Non-pigmented ciliary epithelial cell (primary cell): Measurements from ENCODE around the gene IMMP2L.
"Not testable (repeated sequence)": the region's sequence is repeated elsewhere in the genome, so short reads cannot be mapped to it uniquely, and the experiment has no call there.

Source experiments
- DNase-seq: peaks from one replicate; pipeline ENCODE4 v3.0.0-alpha.2; 2010; ENCODE audit warnings: low read depth

Gene IMMP2L

GRCh38 chr7:111508387-111508786 lies 53.9 kb downstream of the IMMP2L start:
- DNase-seq, result no peak

GRCh38 chr7:111505422-111505821 lies 56.9 kb downstream of the IMMP2L start:
- not testable (repeated sequence) for DNase-seq

DNA sequence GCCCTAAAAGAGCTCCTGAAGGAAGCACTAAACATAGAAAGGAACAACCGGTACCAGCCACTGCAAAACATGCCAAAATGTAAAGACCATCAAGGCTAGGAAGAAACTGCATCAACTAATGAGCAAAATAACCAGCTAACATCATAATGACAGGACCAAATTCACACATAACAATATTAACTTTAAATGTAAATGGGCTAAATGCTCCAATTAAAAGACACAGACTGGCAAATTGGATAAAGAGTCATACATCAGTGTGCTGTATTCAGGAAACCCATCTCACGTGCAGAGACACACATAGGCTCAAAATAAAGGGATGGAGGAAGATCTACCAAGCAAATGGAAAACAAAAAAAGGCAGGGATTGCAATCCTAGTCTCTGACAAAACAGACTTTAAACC lies 60.5 kb downstream of the IMMP2L start:
- not testable (repeated sequence) for DNase-seq

DNA sequence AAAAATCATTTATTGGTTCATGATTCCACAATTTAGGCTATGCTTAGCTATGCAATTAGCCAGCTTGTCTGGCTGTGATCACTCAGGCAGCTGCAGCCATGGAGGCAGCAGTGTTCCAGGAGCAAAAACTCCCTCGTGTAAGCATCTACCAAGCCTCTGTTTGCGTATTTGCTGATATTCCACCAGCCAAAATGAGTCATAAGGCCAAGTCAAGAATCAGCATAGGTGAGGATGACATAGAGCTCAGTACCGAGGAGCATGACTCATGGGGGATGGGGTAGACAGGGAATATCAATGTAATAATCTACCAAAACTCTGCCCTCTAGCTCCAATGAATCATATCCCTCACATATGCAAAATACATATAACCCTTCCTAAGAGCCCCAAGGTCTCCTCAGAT lies 63.3 kb downstream of the IMMP2L start:
- peak; percentile 90 for DNase-seq

DNA sequence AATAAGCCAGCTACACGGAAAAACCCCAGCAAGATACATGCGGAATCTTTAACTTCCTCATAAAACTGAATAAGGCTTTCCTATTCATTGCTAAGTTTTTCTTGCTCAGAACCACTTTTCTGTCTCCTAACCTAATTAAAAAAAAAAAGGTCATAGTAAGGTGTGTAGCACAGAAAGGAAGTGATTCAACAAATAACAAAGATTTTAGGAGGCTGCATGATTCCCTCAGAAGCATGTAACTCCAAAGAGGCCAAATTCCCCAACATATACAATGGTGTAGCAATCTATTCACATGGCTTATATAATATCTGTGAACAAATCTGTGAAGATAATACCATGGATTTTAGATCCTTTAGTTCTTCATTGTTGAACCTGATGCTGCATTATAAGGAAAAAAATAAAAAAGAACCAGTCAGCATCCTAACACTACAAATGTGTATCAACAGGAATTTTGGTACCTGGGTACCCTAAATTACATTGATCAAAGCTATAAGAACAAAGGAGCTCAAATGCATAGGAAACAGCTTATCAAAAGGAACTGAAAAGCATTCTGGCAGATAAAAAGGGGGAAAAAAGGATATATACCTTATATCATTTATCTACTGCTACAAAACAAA lies 63.8 kb downstream of the IMMP2L start:
- no peak for DNase-seq

DNA sequence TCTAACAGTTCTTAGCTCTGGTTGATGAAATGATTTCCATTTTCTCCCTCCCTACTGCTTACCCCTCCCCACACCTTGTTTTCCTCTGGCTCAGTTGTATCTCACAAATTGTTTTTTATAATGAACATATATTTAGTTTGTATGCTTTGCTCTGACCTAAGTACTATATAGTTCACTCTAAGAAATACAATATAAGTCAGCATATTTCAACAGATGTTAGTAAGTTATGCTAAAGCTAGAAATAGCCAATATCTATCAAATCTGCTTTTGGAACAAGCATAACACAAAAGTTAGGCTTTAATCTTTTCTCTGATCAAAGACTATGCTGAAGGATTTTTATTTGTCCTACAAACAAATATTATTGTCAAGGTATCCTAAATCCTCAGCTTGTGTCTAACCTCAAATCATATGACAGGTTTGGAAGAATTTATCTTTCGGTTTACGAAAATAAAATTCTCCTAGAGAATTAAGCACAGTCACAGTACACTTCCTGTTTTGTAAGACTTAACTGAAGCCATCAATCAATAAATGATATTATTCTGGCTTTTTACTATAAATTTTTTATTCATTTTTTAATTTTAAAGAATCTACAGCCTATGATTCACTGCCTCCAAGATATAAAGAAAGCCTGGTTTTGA lies 67.0 kb downstream of the IMMP2L start:
- DNase-seq, result no peak

DNA sequence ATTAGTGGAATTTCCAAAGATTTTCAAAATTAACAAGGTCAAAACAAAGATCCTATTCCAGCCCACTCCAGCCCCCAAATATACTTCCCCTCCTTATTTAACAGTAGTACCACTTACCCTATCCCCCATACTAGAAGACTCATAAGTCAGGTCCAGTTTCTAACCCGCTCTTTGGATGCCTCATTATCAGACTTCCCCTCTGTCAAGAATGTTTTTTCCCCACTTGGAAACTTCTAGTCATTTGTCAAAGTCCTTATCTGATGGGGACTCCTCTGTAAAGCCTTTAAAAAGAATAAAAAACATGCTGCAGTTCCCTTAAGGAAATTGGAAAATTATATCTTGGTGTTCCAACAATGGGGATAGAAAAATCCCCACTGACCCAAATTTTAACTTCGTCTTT lies 70.1 kb downstream of the IMMP2L start:
- DNase-seq, result no peak

DNA sequence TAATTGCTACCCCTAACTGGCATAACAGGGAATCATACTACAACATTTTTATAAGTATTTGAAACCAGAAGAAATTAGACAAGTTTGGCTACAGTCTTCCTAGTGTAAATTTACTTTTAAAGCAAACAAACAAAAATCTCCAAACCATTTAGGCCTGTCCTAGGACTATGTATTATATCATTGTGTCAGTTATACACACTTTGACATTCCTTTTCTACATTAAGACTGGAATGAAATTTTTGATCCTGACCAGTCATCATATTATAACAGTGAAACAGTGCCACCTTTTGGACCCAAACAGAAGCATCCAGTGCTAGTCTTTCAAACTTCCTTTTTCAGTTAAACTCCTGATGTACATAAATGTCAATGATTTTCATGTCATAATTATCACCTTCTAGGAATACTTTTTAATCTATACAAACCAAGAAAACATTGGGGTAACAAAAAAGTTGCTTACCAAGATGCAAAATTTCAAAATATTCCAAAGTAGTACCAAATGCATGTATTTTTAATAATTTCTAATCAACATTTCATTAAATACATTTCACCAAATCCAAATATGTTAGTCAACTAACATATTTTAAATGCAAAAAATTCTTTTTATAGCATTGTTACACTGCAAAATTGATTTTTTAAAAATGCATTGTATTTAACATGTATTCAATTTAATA lies 75.7 kb downstream of the IMMP2L start:
- DNase-seq, result no peak

GRCh38 chr7:111485701-111486380 lies 76.5 kb downstream of the IMMP2L start:
- DNase-seq, result no peak

GRCh38 chr7:111483078-111483477 lies 79.2 kb downstream of the IMMP2L start:
- DNase-seq, result no peak

GRCh38 chr7:111477462-111478225 lies 84.6 kb downstream of the IMMP2L start:
- DNase-seq, result no peak

DNA sequence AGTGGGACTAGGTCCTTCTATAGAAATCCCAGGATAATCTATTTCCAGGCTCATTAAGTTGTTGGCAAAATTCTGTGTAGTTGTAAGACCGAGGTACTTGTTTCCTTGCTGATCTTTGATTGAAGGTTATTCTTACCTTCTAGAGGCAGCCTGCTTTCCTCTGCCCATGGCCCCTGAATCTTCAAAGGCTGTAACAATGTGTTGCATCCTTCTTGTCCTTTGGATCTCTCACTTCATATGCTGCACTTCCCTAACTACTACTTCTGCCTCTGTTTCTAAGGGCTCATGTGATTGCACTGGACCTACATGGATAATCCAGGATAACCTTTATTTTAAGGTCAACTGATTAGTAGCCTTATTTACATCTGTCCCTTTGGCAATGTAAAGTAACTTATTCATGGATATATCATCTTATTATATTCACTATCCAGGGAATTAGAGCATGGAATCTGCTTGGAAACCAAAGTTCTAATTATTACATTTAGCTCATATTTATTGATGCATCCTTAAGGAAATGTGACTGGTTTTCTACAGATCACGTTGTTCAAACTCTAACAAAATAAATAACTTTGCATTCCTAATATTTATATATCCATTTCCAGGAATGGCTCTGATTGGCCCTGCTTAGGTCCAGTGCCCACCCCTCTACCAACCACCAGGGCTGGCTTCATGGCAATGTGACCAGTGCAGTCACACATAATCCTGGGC lies 85.6 kb downstream of the IMMP2L start:
- DNase-seq, result no peak

- no peak for DNase-seq
Observed at GRCh38 chr7:111475959-111476358, 86.3 kb downstream of the IMMP2L start.

DNA sequence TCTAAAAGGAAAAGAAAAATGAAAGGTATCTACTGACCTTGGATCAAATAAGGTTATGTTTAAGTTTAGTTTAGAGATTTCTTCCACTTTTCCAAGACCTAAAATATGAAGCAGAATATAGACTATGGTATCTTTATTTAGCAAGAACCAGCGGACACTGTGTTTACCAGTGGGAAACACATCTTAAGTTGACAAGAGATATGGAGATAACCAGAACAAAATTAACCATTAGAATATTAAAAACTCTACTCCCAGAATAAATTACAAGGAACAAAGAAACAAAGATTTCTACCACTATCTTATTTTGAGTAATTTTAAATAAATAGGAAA lies 86.9 kb downstream of the IMMP2L start:
- no peak for DNase-seq

DNA sequence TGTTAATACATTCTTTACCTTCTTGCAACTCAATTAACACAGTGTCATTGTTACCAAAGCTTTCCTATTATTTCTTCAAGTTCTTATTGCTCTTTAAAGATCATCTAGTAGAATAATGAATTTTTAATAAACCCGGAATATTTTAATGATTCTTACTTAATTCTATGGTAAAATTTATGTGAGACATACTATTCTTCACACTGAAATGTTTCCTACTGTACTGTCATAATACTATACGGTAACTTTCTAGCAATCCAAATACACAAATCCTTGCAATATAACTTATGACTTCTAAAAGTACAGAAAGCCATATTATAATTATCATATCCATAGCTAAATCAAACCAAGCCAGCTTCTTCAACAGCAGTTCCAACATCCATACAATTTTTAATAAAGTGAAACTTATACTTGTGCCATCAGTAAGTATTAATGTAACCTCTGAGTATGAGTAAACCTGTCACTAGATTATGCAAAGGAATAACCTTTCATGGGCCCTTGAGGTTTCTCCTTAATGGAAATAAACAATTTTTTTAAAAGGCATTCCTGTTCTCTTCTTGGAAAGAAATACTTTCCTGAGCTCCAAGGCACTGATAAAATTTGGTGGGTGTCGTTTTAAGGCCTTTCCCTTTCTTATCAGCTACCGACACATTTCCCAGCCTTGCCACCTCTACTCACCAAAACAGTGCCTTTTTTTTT lies 87.4 kb downstream of the IMMP2L start:
- DNase-seq, result no peak

DNA sequence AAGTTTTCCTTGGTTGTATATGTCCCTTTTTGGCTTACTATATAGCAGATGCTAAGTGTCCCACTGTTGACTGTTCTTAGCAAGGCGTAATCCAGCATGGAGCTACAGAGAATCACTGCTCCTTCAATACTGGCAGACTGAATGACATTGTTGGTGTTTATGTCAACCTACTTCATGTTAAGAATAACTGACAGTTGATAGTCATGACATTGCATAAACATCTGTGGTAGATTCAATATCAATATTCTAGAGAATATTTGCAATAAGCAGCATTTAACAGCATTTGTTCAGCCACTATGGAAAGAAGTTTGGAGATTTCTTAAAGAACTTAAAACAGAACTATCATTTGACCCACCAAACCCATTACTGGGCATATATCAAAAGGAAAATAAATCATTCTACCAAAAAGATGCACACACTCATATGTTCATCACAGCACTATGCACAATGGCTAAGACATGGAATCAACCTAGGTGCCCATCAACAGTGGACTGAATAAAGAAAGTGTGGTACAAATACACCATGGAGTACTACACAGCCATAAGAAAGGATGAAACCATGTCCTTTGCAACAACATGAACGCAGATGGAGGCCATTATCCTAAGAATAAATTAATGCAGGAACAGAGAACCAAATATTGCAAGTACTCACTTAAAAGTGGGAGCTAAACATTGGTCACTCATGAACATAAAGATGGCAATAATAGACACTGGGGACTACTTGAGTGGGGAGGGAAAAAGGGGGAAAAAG lies 88.7 kb downstream of the IMMP2L start:
- DNase-seq, result no peak

DNA sequence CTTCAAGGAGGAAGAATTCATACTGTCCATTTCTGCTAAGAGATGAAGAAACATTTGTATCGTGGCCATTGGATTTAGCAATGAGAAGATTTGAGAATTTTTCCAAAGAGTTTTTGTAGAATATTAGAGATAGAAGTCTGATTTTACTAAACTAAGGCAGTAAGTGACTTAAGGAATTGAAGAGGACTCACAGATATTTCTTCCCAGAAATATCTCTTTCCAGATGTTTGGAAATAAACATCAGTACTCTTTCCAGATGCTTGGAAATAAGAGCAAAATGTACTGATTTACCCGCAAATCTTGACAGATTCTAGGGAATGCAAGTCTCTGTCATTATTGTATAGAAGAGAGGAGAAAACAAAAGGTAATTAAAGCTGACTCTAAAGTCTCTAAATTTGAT lies 91.3 kb downstream of the IMMP2L start:
- DNase-seq, result no peak

- not testable (repeated sequence) for DNase-seq
Observed at GRCh38 chr7:111469894-111470293, 92.4 kb downstream of the IMMP2L start.

DNA sequence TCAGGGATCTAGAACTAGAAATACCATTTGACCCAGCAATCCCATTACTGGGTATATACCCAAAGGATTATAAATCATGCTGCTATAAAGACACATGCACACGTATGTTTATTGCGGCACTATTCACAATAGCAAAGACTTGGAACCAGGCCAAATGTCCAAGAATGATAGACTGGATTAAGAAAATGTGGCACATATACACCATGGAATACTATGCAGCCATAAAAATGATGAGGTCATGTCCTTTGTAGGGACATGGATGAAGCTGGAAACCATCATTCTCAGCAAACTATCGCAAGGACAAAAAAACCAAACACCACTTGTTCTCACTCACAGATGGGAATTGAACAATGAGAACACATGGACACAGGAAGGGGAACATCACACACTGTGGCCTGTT lies 96.5 kb downstream of the IMMP2L start:
- not testable (repeated sequence) for DNase-seq

DNA sequence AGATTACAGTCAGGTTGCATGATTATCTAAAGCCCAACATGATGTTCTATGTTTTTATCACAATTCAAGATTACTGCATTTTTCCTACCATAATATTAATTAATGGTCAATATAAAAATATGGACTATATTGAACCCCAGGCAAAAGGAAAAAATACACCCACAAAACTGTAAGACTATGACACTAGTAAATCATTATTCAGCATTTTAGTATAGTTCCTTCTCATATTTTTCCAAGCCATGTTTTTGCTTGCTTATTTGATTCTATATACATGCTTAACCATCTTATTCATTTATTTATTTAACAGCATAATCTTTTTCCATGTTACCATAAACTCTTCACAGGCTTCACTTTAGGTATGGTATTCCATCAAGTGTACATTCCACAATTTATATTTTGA lies 101.6 kb downstream of the IMMP2L start:
- DNase-seq, result no peak
